Ovary (tissue), 9 donors: ENCODE measurements around the gene GKN2. TPM values are rescaled to one million over a fixed set of nuclear protein-coding genes. Genes with fewer than 3 reads are reported as not detected.

Experiments
- DNase-seq, 5 donors: peaks; one replicate each; pipeline ENCODE4 v3.0.0-alpha.2; 2019 to 2020
- H3K27ac ChIP-seq, 2 donors: fragments of 200-600 bp; one replicate each; pipeline versions ENCODE4 v1.5.1 to v1.8.0; 2019 to 2022
- H3K27me3 ChIP-seq: fragments of 200-600 bp; one replicate; pipeline ENCODE4 v1.8.0; 2022
- H3K36me3 ChIP-seq: fragments of 200-600 bp; sonication (generic); one replicate; pipeline ENCODE4 v1.5.1; 2019
- H3K4me1 ChIP-seq: one replicate; pipeline ENCODE4 v1.8.1; 2013; ENCODE audit warnings: mild to moderate bottlenecking, moderate library complexity; ENCODE audit not compliant: insufficient read depth
- H3K4me3 ChIP-seq: fragments of 200-600 bp; sonication (generic); one replicate; pipeline ENCODE4 v1.5.1; 2017
- H3K9me3 ChIP-seq, 2 donors: fragments of 200-600 bp in 1 of 2; sonication (generic) in 1 of 2; one replicate each; pipeline versions ENCODE4 v1.5.1 to v1.8.1; 2013 to 2019; ENCODE audit warnings: mild to moderate bottlenecking in 1 of 2, moderate library complexity in 1 of 2
- EP300 ChIP-seq: sonication (generic); formaldehyde crosslinking; IDR thresholded peaks from one replicate; pipeline ENCODE4 v1.6.1; 2017; ENCODE audit warnings: antibody characterized with exemption
- POLR2A ChIP-seq: fragments of 450-650 bp; IDR thresholded peaks from one replicate; pipeline ENCODE4 v1.6.1; 2017; ENCODE audit warnings: antibody characterized with exemption, mild to moderate bottlenecking, moderate library complexity
- WGBS, 3 donors: extraction: QIAGEN DNeasy Blood & Tissue Kit in 1 of 3; methylation state at CpG; one replicate each; pipeline versions ENCODE4 v1.1.5 to v1.1.7; 2013 to 2017; 5-methylcytosine and 5-hydroxymethylcytosine counted together
- intact Hi-C, 4 donors: fragments of 100-400 bp; cut with DNase I; formaldehyde crosslinking; loops; one replicate each; pipeline versions ENCODE4 v1.11.0 to v1.15.1; 2022 to 2023
- polyA plus RNA-seq, 2 donors: library from polyadenylated mRNA; stranded (reverse); fragments of 200-250 nt in 1 of 2; fragments of 350-450 nt in 1 of 2; fragmentation: Illumina TruSeq in 1 of 2; extraction: RNeasy Lipid Tissue Mini Kit (QIAGEN cat#74804) in 1 of 2; gene quantifications; one replicate each; pipeline ENCODE4 v1.2.3, GENCODE V29; 2013 to 2014
- total RNA-seq, 7 donors: library from RNA; depleted of rRNA in 2 of 7; stranded (reverse); fragments of >200 nt in 2 of 7; fragmentation: NEBNext Ultra II Directional in 3 of 7; extraction: Animal tissue kit (Norgen Biotek cat#: 25700) in 3 of 7; gene quantifications; one replicate each; pipeline versions ENCODE4 v1.1.0 to v1.2.4, GENCODE V29; 2016 to 2023
- TF ChIP-seq, protein P1 (sequence below), 3 donors: fragments of 450-650 bp in 2 of 3; fragments of 200-600 bp in 1 of 3; IDR thresholded peaks; one replicate each; pipeline versions ENCODE4 v1.5.1 to v1.8.0; 2016 to 2022; ENCODE audit warnings: antibody characterized with exemption in 3 of 3, mild to moderate bottlenecking in 1 of 3
- donor health status: DM: no; HTN: no; CAD: no; lungs with moderate emphysema.
- donor health status: DM: no; HTN: no; CAD: no.
- donor health status: Bipolar disorder and iron deficiency.
- donor health status: DM: yes; HTN: yes; CAD: no.
- donor health status: DM: no; HTN: no; CAD: no.
- donor health status: DM: yes; HTN: yes; CAD: no.

Gene GKN2
- total and polyA plus RNA-seq, 9 donors = 0.77 TPM; not detected in 8

DNA sequence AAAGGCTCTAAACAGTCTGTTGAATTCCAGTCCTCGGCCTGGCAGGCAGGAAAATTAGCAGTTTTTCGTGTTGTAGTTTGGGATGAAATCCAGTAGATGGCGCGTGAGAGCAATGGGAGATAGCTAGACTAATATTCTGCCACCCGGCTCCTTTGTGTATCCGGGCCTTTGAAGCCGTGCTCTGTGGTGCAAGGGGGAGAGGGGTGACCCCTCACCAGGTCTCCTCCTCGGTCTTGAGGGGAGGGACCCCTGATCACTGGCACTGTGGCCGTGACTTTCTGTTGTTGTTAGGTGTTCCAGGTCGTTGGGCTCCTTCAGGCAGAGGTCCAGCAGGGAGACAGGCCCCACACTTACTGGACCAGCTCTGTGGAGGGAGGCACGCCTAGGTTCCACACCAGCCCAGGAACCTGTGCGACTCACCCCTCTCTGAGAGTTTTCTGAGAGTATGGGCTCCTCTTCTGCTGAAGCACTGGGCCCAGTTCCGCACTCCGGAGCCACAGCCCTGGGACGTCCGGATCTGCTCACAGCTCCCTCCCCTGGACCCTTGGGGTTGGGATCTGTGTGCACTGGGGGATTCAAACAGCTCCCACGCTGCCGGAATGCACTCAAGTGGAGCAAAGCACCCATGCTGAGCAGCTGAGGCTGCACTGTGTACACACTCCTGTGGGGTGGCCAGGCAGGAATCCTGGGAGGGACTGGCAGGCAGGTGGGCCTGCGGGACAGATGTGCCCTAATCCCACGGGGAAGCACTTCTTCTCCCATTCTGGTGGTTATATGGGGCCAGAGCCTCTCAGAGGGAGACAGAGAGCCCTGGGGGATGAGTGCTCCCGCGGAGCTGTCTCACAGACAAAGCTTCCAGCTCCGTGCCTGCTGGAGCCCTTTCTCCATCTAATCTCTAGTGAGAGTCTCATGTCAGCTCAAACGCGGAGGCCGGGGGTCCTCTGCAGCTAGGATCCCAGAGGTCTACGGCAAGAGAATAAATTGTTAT lies 8.8 kb downstream of the GKN2 start:
- Histone ChIP-seq H3K9me3 (no peaks in the 10 kb centered on the region), H3K4me1 (no peaks in the 10 kb centered on the region), H3K27me3 (no peaks in the 10 kb centered on the region), H3K36me3 (no peaks in the 10 kb centered on the region), H3K27ac (no peak overlapping the region), H3K4me3 (no peak overlapping the region)
- TF ChIP-seq POLR2A = no peak
- TF ChIP-seq, protein P1, sequence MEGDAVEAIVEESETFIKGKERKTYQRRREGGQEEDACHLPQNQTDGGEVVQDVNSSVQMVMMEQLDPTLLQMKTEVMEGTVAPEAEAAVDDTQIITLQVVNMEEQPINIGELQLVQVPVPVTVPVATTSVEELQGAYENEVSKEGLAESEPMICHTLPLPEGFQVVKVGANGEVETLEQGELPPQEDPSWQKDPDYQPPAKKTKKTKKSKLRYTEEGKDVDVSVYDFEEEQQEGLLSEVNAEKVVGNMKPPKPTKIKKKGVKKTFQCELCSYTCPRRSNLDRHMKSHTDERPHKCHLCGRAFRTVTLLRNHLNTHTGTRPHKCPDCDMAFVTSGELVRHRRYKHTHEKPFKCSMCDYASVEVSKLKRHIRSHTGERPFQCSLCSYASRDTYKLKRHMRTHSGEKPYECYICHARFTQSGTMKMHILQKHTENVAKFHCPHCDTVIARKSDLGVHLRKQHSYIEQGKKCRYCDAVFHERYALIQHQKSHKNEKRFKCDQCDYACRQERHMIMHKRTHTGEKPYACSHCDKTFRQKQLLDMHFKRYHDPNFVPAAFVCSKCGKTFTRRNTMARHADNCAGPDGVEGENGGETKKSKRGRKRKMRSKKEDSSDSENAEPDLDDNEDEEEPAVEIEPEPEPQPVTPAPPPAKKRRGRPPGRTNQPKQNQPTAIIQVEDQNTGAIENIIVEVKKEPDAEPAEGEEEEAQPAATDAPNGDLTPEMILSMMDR (IDR thresholded peaks at IDR 0.05) = peak; percentile 76 to 83 (median 79)
- intact Hi-C loops = loop anchor here in 1 of 4 donors (1.0 kb wide), 1 partner anchor 364 kb away; no protein-coding TSS in a partner anchor
- DNase-seq = peak; percentile 32 to 70 (median 58)
- 42 to 45% (median 44%) methylated on average over 24 to 27 of the region's 27 CpGs for WGBS, 3 donors

DNA sequence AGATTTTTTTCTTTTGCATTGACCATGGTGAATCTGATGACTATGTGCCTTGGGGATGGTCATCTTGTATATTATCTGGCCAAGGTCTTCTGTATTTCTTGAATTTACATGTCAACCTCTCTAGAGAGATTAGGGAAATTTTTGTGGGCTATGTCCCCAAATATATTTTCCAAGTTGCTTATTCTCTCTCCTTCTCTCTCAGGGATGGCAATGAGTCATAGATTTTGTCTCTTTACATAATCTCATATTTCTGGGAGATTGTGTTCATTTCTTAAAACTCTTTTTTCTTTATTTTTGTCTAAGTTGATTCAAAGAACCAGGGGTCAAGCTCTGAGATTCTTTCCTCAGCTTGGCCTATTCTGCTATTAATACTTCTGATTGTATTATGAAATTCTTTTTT lies 9.9 kb downstream of the GKN2 start:
- intact Hi-C loops = loop anchor here in 1 of 4 donors (1.0 kb wide), 1 partner anchor 365 kb away; no protein-coding TSS in a partner anchor
- DNase-seq = no peak
- Histone ChIP-seq H3K4me1 (no peaks in the 10 kb centered on the region), H3K4me3 (no peak overlapping the region), H3K27ac (no peak overlapping the region), H3K36me3 (no peaks in the 10 kb centered on the region), H3K9me3 (no peaks in the 10 kb centered on the region), H3K27me3 (no peaks in the 10 kb centered on the region)
- TF ChIP-seq POLR2A (no peak), EP300 (no peak)
- TF ChIP-seq, protein P1 (IDR thresholded peaks at IDR 0.05) = no peak

DNA sequence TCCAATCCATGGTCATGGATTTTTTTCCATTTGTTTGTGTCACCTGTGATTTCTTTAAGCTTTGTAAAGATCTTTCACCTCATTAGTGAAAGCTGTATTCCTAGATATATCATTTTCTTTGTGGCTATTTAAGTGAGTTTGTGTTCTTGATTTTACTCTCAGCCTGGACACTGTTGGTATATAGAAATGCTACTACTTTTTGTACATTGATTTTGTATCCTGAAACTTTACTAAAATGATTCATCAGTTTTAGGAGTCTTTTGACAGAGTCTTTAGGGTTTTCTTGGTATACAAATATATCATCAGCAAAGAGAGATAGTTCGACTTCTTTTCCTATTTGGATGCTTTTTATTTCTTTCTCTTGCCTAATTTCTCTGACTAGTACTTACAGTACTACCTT lies 12.3 kb downstream of the GKN2 start:
- TF ChIP-seq, protein P1 (IDR thresholded peaks at IDR 0.05) = no peak
- TF ChIP-seq POLR2A (no peak), EP300 (no peak)
- H3K4me1 ChIP-seq = no peaks in the 10 kb centered on the region
- no peaks in the 10 kb centered on the region for H3K36me3 ChIP-seq
- WGBS, 3 donors = 88 to 96% (median 90%) methylated on average over 1 of the region's 1 CpG
- no peak for DNase-seq
- H3K27ac ChIP-seq = no peak overlapping the region
- H3K9me3 ChIP-seq = no peaks in the 10 kb centered on the region
- intact Hi-C loops = no loop called here
- no peak overlapping the region for H3K4me3 ChIP-seq
- no peaks in the 10 kb centered on the region for H3K27me3 ChIP-seq

DNA sequence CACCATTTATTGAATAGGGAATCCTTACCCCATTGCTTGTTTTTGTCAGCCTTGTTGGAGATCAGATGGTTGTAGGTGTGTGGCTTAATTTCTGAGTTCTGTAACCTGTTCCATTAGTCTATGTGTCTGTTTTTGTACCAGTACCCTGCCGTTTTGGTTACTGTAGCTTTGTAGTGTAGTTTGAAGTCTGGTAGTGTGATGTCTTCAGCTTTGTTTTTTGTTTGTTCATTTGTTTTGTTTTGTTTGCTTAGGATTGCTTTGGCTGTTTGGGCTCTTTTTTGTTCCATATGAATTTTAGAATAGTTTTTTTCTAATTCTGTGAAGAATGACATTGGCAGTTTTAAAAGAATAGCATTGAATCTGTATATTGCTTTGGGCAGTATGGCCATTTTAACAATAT lies 12.7 kb downstream of the GKN2 start:
- TF ChIP-seq, protein P1 (IDR thresholded peaks at IDR 0.05) = no peak
- TF ChIP-seq EP300 (no peak), POLR2A (no peak)
- H3K27me3 ChIP-seq = no peaks in the 10 kb centered on the region
- H3K9me3 ChIP-seq = no peaks in the 10 kb centered on the region
- no peaks in the 10 kb centered on the region for H3K36me3 ChIP-seq
- intact Hi-C loops = no loop called here
- no peak for DNase-seq
- no peak overlapping the region for H3K4me3 ChIP-seq
- no peak overlapping the region for H3K27ac ChIP-seq
- 91 to 100% (median 92%) methylated on average over 1 of the region's 1 CpG for WGBS, 3 donors
- no peaks in the 10 kb centered on the region for H3K4me1 ChIP-seq
